HL-60 (cell line): ENCODE measurements around the gene CRYGD.

Experiments
- CTCF ChIP-seq: IDR thresholded peaks from one replicate; pipeline ENCODE4 v1.5.1; 2011; ENCODE audit warnings: low read length, control low read depth, inconsistent platforms; ENCODE audit not compliant: insufficient read depth
- GABPA ChIP-seq: IDR thresholded peaks from 2 replicates; pipeline ENCODE4 v1.6.1; 2012; ENCODE audit warnings: low read depth
- POLR2AphosphoS5 ChIP-seq: IDR thresholded peaks from 2 replicates; pipeline ENCODE4 v1.6.1; 2012; ENCODE audit warnings: low read depth

GRCh38 chr2:208129744-208130711 lies 5.7 kb upstream of the CRYGD start, which contains the start of gene CRYGC:
- TF ChIP-seq POLR2AphosphoS5 (no peak), CTCF (no peak), GABPA (no peak)
